K562 (cell line): ENCODE data around the gene TAF8. TPM values are rescaled to one million over a fixed set of nuclear protein-coding genes. Genes with fewer than 3 reads are reported as not detected.

Experiments
- ATF7 ChIP-seq: fragments of 450-650 bp; IDR thresholded peaks from 2 replicates; pipeline ENCODE4 v1.7.1; 2014; ENCODE audit warnings: mild to moderate bottlenecking, moderate library complexity
- CC2D1A ChIP-seq: fragments of 450-650 bp; IDR thresholded peaks from 2 replicates; pipeline ENCODE4 v1.6.1; 2017; ENCODE audit warnings: mild to moderate bottlenecking
- EGR1 ChIP-seq: fragments of 450-650 bp; conservative IDR thresholded peaks from 2 replicates; pipeline ENCODE4 v1.6.1; 2017; ENCODE audit warnings: mild to moderate bottlenecking
- FOS ChIP-seq: IDR thresholded peaks from 3 replicates; pipeline ENCODE4 v1.6.1; 2011; ENCODE audit not compliant: insufficient read length; ENCODE audit errors: extremely low read depth
- FOXK2 ChIP-seq, 2 experiments: fragments of 450-650 bp; IDR thresholded peaks in 1 of 2; conservative IDR thresholded peaks in 1 of 2; 2 replicates each; pipeline ENCODE4 v1.6.1; 2016; ENCODE audit warnings: low read depth in 2 of 2, mild to moderate bottlenecking in 1 of 2
- FOXP4 ChIP-seq: sonication (generic); formaldehyde crosslinking; IDR thresholded peaks from 2 replicates; pipeline ENCODE4 v1.8.0; 2022; ENCODE audit warnings: mild to moderate bottlenecking, missing genetic modification reagents, borderline replicate concordance
- HDAC2 ChIP-seq: fragments of 450-650 bp; IDR thresholded peaks from 2 replicates; pipeline ENCODE4 v1.6.1; 2016; ENCODE audit warnings: mild to moderate bottlenecking
- MXD1 ChIP-seq: fragments of 250-450 bp; sonication (Bioruptor Pico); IDR thresholded peaks from 2 replicates; pipeline ENCODE4 v1.8.0; 2021; ENCODE audit warnings: borderline replicate concordance, mild to moderate bottlenecking, moderate library complexity; ENCODE audit not compliant: poor library complexity, severe bottlenecking
- PHF21A ChIP-seq: fragments of 450-650 bp; IDR thresholded peaks from 2 replicates; pipeline ENCODE4 v1.6.1; 2017; ENCODE audit warnings: low read depth, borderline replicate concordance
- POLR2AphosphoS5 ChIP-seq: IDR thresholded peaks from 2 replicates; pipeline ENCODE4 v1.6.1; 2011; ENCODE audit warnings: mild to moderate bottlenecking, low read depth, low read length, moderate library complexity; ENCODE audit not compliant: control insufficient read depth, insufficient read depth
- XRCC3 ChIP-seq: fragments of 450-650 bp; IDR thresholded peaks from 2 replicates; pipeline ENCODE4 v1.6.1; 2017; ENCODE audit warnings: mild to moderate bottlenecking, moderate library complexity
- polyA plus RNA-seq, 8 experiments: library from polyadenylated mRNA; depleted of rRNA in 4 of 8; stranded (reverse) in 5 of 8; unstranded in 3 of 8; fragments of >200 nt; fragmentation: Nextera tagmentation in 2 of 8; fragmentation: Illumina TruSeq in 1 of 8; extraction: Ambion mirVana in 2 of 8; extraction: Trizol in 1 of 8; gene quantifications; 2 replicates each; pipeline versions ENCODE4 v1.2.1 to v1.2.3, GENCODE V29; 2011 to 2014; ENCODE audit warnings: inconsistent platforms in 1 of 8, missing spikeins in 1 of 8
- total RNA-seq, 7 experiments: library from RNA; depleted of rRNA in 6 of 7; stranded (reverse); fragments of >200 nt in 6 of 7; fragmentation: Illumina TruSeq in 2 of 7; extraction: Trizol in 2 of 7; gene quantifications; 2 replicates each; pipeline versions ENCODE4 v1.2.1 to v1.2.3, GENCODE V29; 2011 to 2021; ENCODE audit warnings: low replicate concordance in 1 of 7
- TF ChIP-seq, protein P1 (sequence below): sonication (generic); formaldehyde crosslinking; IDR thresholded peaks from 2 replicates; pipeline ENCODE4 v1.8.0; 2022; ENCODE audit warnings: missing genetic modification reagents, mild to moderate bottlenecking, borderline replicate concordance
- TF ChIP-seq, protein P2 (sequence below): fragments of 450-650 bp; IDR thresholded peaks from 2 replicates; pipeline ENCODE4 v1.6.1; 2016; ENCODE audit warnings: low read depth
- TF ChIP-seq, protein P3 (sequence below): fragments of 450-650 bp; formaldehyde crosslinking; IDR thresholded peaks from 2 replicates; pipeline ENCODE4 v1.4.0; 2022; ENCODE audit warnings: missing genetic modification characterization

Gene TAF8
- total and polyA plus RNA-seq, 9 of the 15 experiments (the other 6 are each of a cell fraction or from before 2014, with no cell fraction given), result 29.4 to 84.0 (median 52.6) TPM

DNA sequence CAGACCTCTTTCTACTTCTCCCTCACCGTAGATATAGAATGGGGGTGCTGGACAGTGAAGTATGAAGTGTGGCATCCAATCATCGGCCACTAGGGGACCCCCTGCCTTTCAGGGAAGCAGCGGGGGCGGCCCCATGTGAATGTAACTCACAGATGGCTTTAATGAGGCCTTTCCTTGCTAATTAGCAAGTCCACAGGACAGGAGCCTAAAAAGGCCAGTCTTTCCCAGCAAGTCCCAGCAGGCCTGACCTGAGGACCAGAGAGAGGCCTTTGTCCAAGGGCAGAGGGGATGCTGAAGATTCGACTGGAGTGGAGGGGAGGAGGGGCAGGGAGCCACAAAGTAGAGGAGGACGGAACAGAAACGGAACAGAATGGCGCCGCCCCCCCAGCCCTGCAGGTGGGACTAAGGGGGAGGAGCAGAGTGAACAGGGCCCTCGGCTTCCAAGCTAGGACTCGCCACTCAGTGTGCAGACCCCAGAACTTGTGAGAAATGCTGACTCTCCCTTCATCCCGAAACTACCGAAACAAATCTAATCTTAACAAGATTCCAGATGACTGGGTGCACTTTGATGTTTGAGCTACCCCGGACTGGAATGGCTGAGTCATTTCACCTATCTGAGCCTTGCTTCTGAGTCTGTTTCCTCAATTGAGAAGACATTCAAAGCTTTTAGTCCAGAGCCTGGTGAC lies 86.3 kb downstream of the TAF8 start (continued):
- TF ChIP-seq POLR2AphosphoS5 (peak; percentile 48; the same call in 1 of the 2 replicates), HDAC2 (peak; percentile 52; the same call in 1 of the 2 replicates), PHF21A (0 out of 2 replicates have a peak, but pooled peaks have one; percentile 52), XRCC3 (no peak), FOXP4 (CRISPR knock-in tag) (no peak), MXD1 (no peak), ATF7 (no peak; the same call in none of the 2 replicates), EGR1 (peak; percentile 95), FOS (peak; percentile 32), FOXK2 (conservative IDR thresholded peaks at IDR 0.05 in 1 of 2, IDR thresholded peaks at IDR 0.05 in 1 of 2; ENCODE audit: low read depth in 2 of 2) (peak in 1 of 2 experiments; percentile 5; a peak in 1 of 4 replicates), CC2D1A (peak; percentile 96)
- TF ChIP-seq, protein P1, sequence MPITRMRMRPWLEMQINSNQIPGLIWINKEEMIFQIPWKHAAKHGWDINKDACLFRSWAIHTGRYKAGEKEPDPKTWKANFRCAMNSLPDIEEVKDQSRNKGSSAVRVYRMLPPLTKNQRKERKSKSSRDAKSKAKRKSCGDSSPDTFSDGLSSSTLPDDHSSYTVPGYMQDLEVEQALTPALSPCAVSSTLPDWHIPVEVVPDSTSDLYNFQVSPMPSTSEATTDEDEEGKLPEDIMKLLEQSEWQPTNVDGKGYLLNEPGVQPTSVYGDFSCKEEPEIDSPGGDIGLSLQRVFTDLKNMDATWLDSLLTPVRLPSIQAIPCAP (CRISPR knock-in tag), result no peak
- TF ChIP-seq, protein P2, sequence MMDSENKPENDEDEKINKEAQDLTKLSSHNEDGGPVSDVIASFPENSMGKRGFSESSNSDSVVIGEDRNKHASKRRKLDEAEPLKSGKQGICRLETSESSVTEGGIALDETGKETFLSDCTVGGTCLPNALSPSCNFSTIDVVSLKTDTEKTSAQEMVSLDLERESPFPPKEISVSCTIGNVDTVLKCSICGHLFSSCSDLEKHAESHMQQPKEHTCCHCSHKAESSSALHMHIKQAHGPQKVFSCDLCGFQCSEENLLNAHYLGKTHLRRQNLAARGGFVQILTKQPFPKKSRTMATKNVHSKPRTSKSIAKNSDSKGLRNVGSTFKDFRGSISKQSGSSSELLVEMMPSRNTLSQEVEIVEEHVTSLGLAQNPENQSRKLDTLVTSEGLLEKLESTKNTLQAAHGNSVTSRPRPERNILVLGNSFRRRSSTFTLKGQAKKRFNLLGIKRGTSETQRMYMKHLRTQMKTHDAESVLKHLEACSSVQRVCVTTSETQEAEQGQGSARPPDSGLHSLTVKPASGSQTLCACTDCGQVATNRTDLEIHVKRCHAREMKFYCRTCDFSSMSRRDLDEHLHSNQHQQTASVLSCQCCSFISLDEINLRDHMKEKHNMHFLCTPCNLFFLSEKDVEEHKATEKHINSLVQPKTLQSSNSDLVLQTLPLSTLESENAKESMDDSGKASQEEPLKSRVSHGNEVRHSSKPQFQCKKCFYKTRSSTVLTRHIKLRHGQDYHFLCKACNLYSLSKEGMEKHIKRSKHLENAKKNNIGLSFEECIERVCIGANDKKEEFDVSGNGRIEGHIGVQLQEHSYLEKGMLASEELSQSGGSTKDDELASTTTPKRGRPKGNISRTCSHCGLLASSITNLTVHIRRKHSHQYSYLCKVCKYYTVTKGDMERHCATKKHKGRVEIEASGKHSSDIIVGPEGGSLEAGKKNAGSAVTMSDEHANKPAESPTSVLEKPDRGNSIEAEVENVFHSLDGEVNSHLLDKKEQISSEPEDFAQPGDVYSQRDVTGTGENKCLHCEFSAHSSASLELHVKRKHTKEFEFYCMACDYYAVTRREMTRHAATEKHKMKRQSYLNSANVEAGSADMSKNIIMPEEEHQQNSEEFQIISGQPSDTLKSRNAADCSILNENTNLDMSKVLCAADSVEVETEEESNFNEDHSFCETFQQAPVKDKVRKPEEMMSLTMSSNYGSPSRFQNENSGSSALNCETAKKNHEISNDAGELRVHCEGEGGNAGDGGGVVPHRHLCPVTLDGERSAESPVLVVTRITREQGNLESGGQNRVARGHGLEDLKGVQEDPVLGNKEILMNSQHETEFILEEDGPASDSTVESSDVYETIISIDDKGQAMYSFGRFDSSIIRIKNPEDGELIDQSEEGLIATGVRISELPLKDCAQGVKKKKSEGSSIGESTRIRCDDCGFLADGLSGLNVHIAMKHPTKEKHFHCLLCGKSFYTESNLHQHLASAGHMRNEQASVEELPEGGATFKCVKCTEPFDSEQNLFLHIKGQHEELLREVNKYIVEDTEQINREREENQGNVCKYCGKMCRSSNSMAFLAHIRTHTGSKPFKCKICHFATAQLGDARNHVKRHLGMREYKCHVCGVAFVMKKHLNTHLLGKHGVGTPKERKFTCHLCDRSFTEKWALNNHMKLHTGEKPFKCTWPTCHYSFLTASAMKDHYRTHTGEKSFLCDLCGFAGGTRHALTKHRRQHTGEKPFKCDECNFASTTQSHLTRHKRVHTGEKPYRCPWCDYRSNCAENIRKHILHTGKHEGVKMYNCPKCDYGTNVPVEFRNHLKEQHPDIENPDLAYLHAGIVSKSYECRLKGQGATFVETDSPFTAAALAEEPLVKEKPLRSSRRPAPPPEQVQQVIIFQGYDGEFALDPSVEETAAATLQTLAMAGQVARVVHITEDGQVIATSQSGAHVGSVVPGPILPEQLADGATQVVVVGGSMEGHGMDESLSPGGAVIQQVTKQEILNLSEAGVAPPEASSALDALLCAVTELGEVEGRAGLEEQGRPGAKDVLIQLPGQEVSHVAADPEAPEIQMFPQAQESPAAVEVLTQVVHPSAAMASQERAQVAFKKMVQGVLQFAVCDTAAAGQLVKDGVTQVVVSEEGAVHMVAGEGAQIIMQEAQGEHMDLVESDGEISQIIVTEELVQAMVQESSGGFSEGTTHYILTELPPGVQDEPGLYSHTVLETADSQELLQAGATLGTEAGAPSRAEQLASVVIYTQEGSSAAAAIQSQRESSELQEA, result no peak
- TF ChIP-seq, protein P3, sequence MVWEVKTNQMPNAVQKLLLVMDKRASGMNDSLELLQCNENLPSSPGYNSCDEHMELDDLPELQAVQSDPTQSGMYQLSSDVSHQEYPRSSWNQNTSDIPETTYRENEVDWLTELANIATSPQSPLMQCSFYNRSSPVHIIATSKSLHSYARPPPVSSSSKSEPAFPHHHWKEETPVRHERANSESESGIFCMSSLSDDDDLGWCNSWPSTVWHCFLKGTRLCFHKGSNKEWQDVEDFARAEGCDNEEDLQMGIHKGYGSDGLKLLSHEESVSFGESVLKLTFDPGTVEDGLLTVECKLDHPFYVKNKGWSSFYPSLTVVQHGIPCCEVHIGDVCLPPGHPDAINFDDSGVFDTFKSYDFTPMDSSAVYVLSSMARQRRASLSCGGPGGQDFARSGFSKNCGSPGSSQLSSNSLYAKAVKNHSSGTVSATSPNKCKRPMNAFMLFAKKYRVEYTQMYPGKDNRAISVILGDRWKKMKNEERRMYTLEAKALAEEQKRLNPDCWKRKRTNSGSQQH, result no peak
